Muscle layer of colon (tissue), 2 donors: ENCODE data around the gene HSPB6.
"Not testable (repeated sequence)": the region's sequence is repeated elsewhere in the genome, so short reads cannot be mapped to it uniquely, and the experiment has no call there.

ENCODE experiments used
- H3K27ac ChIP-seq: one replicate; pipeline ENCODE4 v1.7.0; 2013; ENCODE audit warnings: low read depth, mild to moderate bottlenecking, low read length, moderate library complexity
- H3K27me3 ChIP-seq, 2 donors: one replicate each; pipeline ENCODE4 v1.7.0; 2013; ENCODE audit warnings: low read length in 2 of 2, mild to moderate bottlenecking in 2 of 2; ENCODE audit not compliant: insufficient read depth in 2 of 2, control insufficient read depth in 1 of 2
- H3K36me3 ChIP-seq: one replicate; pipeline ENCODE4 v1.7.0; 2013; ENCODE audit warnings: mild to moderate bottlenecking, low read length; ENCODE audit not compliant: insufficient read depth
- H3K4me1 ChIP-seq: one replicate; pipeline ENCODE4 v1.7.0; 2013; ENCODE audit warnings: mild to moderate bottlenecking, low read length; ENCODE audit not compliant: insufficient read depth
- H3K4me3 ChIP-seq, 2 donors: one replicate each; pipeline ENCODE4 v1.7.0; 2013; ENCODE audit warnings: low read length in 2 of 2, low read depth in 1 of 2, mild to moderate bottlenecking in 1 of 2, moderate library complexity in 1 of 2
- H3K9ac ChIP-seq: one replicate; pipeline ENCODE4 v1.7.0; 2013; ENCODE audit warnings: low read length
- H3K9me3 ChIP-seq: one replicate; pipeline ENCODE4 v1.7.0; 2013; ENCODE audit warnings: mild to moderate bottlenecking, low read length
- donor health status: abdominal sarcoma.
- donor health status: Adenocarcinoma of cecum.

The HSPB6 gene

DNA sequence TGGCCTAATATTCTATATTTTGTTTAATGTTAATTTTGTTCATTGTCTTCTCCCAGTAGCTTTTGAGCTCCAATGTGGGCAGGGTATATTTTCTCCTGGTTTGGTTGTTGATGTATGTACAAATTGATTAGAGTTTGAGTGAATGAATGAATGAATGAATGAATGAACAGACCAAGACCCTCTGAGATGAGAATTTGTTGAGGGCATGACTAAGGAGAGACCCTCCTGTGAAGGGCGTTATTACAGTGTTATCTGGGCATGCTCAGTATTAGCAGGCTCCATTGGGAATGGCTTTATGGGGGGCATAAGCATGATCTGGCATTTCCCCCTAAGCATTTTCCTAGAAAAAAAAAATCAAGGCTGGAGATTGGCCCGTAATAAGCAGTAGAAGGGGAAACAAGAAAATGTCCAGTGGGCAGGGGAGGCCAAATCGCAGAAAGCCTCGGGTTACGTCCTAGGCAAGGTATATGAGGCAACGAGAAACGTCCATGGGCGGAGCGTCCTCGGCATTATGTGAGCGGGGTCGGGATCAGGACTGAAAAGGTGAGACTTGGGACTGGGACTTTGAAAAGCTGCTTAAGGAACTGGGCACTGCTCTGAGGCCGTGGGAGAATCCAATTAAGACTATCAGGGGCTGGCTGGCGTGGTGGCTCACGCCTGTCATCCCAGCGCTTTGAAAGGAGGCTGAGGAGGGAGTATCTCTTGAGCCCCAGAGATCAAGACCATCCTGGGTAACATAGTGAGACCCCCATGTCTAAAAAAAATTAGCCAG, 17.6 kb upstream of the HSPB6 start:
- Histone ChIP-seq H3K4me1 (peaks cover 18% of the 10 kb centered on the region), H3K36me3 (no peaks in the 10 kb centered on the region), H3K27me3 (no peaks in the 10 kb centered on the region), H3K9ac (no peak overlapping the region), H3K27ac (no peak overlapping the region), H3K9me3 (no peaks in the 10 kb centered on the region), H3K4me3 (peak overlapping the region; percentile 30 to 61)

- Histone ChIP-seq H3K9ac (no peak overlapping the region), H3K27me3 (no peaks in the 10 kb centered on the region), H3K4me3 (no peak overlapping the region), H3K27ac (no peak overlapping the region), H3K4me1 (peaks cover 18% of the 10 kb centered on the region), H3K9me3 (no peaks in the 10 kb centered on the region), H3K36me3 (no peaks in the 10 kb centered on the region)
These were observed 16.4 kb upstream of the HSPB6 start for GRCh38 chr19:35773020-35773806.

DNA sequence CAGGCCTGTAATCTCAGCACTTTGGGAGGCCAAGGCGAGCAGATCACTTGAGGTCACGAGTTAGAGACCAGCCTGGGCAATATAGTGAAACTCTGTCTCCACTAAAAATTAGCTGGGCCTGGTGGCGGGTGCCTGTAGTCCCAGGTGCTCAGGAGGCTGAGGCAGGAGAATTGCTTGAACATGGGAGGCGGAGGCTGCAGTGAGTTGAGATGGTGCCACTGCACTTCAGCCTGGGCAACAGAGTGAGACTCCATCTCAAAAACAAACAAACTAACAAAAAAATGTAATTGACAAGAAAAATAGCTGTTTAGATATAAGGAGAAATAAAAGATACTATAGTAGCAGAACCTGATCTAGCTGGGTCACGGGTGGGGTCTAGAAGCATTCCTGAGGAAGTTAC, 15.5 kb upstream of the HSPB6 start:
- H3K27me3 ChIP-seq: not testable (repeated sequence)

DNA sequence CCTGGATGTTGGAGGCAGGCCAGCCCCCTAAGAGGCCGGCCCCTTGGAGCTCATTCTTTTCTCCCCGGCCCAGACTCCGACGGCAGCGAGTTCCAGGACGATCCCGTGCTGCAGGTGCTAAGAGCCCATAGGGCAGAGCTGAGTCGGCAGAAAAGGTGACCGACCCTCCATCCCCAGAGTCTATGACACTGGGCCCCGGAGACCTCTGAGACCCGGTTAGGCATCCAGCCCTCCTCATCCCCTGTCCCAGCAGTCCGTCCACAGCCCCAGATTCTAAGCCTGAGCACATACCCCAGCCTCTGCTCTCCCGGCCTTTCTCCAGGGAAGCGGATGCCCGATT, 11.2 kb upstream of the HSPB6 start:
- H3K4me3 ChIP-seq: no peak overlapping the region
- H3K4me1 ChIP-seq: no peaks in the 10 kb centered on the region
- no peaks in the 10 kb centered on the region for H3K9me3 ChIP-seq
- no peaks in the 10 kb centered on the region for H3K36me3 ChIP-seq
- H3K9ac ChIP-seq: no peak overlapping the region
- H3K27me3 ChIP-seq: no peaks in the 10 kb centered on the region
- no peak overlapping the region for H3K27ac ChIP-seq

More for the DNA sequence above, 15.5 kb upstream of the HSPB6 start:
- not testable (repeated sequence) for H3K36me3 ChIP-seq, H3K9ac ChIP-seq, H3K9me3 ChIP-seq, H3K4me3 ChIP-seq, H3K27ac ChIP-seq
- peaks cover 18% of the 10 kb centered on the region for H3K4me1 ChIP-seq

DNA sequence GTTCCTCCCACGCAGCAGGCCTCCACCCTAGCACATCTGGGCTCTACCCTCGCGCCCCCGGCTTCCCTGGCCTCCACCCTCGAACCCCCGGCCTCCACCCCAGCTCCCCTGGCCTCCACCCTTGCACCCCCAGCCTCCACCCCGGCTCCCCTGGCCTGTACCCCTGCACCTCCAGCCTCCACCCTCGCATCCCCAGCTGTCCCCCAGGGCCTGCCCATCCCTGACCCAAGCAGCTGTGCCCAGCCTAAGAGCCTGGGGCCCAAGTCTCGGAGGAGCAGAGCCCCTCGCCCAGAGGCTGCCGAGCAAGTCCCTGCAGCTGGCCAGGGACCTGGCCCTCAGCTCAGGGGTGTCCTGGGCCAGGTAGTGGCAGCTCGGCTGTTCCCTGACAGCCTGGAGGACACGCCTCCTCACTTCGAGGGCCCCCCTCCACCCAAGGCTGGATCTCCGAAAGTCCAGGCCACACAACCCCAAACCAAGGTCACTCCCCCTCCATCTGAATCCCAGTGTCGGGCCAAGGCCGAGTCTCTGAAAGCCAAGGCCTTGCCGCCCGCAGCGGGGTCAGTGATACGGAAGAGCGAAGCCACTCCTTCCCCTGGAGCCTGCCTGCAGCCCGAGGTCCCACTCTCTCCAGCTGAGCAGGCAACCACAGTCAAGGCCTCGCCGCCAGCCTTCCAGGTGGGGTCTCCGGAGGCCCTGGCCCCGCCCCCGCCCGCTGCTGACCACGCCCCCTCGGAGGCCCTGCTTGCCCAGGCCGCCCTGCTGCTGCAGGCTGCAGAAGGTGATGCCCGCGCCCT, 10.7 kb upstream of the HSPB6 start:
- Histone ChIP-seq H3K27ac (no peak overlapping the region), H3K27me3 (no peaks in the 10 kb centered on the region), H3K4me3 (no peak overlapping the region), H3K4me1 (no peaks in the 10 kb centered on the region), H3K9me3 (no peaks in the 10 kb centered on the region), H3K36me3 (no peaks in the 10 kb centered on the region), H3K9ac (no peak overlapping the region)

DNA sequence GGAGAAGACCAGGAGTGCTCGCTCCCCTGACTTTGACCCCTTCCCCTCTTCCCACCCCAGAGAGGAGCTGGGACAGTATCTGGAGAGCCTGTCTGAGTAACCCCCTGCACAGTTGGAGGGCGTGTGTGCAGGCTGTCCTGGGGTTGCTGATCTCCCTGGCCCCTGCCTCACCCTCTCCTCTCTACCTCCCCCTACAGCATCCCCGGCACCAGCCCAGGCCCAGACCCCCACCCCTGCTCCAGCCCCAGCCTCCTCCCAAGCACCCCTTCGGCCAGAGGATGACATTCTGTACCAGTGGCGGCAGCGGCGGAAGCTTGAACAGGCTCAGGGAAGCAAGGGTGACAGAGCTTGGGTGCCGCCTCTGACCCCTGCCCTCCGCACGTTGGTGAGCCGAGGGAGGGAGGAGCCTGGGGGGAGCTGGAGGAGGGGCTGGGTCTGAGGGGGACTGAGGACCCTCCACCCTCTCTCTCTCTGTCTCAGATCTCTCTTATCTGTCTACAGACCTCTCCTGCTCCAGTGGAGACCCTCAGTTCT, 9.8 kb upstream of the HSPB6 start:
- Histone ChIP-seq H3K36me3 (peaks cover 7% of the 10 kb centered on the region), H3K27ac (no peak overlapping the region), H3K4me1 (no peaks in the 10 kb centered on the region), H3K4me3 (no peak overlapping the region), H3K9me3 (no peaks in the 10 kb centered on the region), H3K27me3 (no peaks in the 10 kb centered on the region), H3K9ac (no peak overlapping the region)

- H3K4me3 ChIP-seq: no peak overlapping the region
- no peaks in the 10 kb centered on the region for H3K27me3 ChIP-seq
- no peak overlapping the region for H3K9ac ChIP-seq
- H3K4me1 ChIP-seq: peaks cover 3% of the 10 kb centered on the region
- H3K27ac ChIP-seq: no peak overlapping the region
- H3K36me3 ChIP-seq: peaks cover 12% of the 10 kb centered on the region
- H3K9me3 ChIP-seq: no peaks in the 10 kb centered on the region
These were observed 7.8 kb upstream of the HSPB6 start for GRCh38 chr19:35764432-35765315.

DNA sequence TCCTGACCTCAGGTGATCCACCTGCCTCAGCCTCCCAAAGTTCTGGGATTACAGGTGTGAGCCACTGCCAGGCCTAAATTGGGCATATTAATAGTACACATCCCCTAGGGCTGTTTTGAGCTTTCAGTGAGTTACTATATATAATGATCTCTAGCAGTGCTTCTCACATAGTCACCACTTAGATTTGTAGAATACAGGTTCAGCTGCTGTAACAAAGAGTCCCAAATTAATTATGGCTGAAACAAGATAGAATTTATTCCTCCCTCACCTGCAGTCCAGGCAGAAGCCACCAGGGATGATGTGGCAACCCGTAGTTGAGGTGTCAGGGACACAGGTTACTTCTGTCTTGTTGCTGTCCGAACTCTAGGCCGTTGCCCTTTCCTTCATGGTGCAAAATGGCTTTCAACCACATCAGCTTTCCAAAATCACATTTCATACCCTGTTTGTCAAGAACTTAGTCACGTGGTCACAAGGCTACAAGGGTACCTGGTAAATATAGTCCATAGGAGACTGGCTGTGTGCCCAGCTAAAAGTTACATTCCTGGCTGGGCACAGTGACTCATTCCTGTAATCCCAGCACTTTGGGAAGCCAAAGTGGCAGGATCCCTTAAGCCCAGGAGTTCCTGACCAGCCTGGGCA, 4.0 kb upstream of the HSPB6 start:
- Histone ChIP-seq H3K9me3 (no peaks in the 10 kb centered on the region), H3K27me3 (no peaks in the 10 kb centered on the region), H3K27ac (no peak overlapping the region), H3K4me1 (peaks cover 15% of the 10 kb centered on the region), H3K36me3 (peaks cover 12% of the 10 kb centered on the region), H3K9ac (no peak overlapping the region), H3K4me3 (no peak overlapping the region)

- H3K9me3 ChIP-seq: no peaks in the 10 kb centered on the region
- no peaks in the 10 kb centered on the region for H3K27me3 ChIP-seq
- H3K36me3 ChIP-seq: peaks cover 12% of the 10 kb centered on the region
- no peak overlapping the region for H3K9ac ChIP-seq
- peaks cover 21% of the 10 kb centered on the region for H3K4me1 ChIP-seq
- H3K4me3 ChIP-seq: no peak overlapping the region
- H3K27ac ChIP-seq: no peak overlapping the region
These were observed 2.9 kb upstream of the HSPB6 start for GRCh38 chr19:35759697-35760096.

DNA sequence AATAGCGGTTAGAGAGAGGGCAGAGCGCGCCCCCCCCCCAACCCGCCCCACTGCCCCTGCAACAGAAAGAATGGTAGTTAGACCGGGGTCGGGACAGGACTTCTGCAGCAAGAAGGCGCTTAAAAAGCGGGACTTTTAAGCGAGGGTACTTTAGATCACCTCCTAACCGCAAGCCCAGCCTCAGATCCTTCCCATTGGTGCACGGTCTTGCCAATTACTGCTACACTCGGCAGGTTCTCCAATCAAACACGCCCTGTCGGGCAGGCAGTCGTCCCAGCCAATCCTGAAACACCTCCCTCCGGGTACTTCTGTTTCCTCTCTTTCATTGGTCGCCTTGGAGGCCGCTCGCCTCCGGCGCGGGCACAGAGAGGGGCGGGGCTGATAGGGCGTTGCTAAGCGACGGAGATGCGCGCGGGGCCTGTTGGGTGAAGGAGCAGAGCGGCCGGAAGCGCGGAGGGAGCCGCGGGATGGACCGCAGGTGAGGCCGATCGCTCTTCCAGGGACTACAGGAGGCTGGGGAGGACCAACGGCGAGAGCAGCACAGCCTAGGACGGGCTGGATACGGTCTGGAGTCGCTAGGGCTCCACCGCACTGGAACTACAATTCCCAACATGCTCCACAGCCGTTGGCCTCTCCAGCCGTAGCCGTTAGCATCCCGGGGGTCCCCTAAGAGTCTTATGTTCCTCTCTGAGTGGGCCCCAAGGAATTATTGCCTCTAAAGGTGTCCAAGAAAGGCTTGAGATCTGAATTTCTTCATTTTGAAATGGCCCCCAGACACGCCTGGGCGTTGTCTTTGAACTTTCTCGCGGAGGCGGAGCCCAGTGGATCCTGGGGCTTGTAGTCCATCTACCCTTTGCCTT, 1.1 kb upstream of the HSPB6 start, which contains the start of gene PROSER3:
TSS of gene PROSER3 (plus strand) at position 428 of the 860 bp plus-strand sequence. CDS start at position 468, 40 bp downstream.
- Histone ChIP-seq H3K4me3 (peak within 1 kb of the TSS; percentile 79 to 97), H3K27ac (peak within 1 kb of the TSS; percentile 98), H3K27me3 (no peaks in the 10 kb centered on the region), H3K9ac (peak within 1 kb of the TSS; percentile 95), H3K36me3 (peaks cover 27% of the 10 kb centered on the region), H3K4me1 (peaks cover 34% of the 10 kb centered on the region), H3K9me3 (no peaks in the 10 kb centered on the region)
